ENCODE data around the gene SPTSSB.

SPTSSB gene

GRCh38 chr3:161337311-161337710 is 34.0 kb downstream of the SPTSSB start:
- DNase-seq: no peak

GRCh38 chr3:161336661-161337060 is 34.7 kb downstream of the SPTSSB start:
- no peak for DNase-seq

- no peak for DNase-seq
Measured at GRCh38 chr3:161333696-161334095, 37.6 kb downstream of the SPTSSB start.

GRCh38 chr3:161332792-161333191 is 38.5 kb downstream of the SPTSSB start:
- DNase-seq: no peak

GRCh38 chr3:161325059-161325458 is 46.3 kb downstream of the SPTSSB start:
- no peak for DNase-seq

- DNase-seq: no peak
Measured at GRCh38 chr3:161323926-161324621, 47.2 kb downstream of the SPTSSB start.

GRCh38 chr3:161322781-161323568 is 48.3 kb downstream of the SPTSSB start:
- DNase-seq: no peak

GRCh38 chr3:161320837-161321236 is 50.5 kb downstream of the SPTSSB start:
- DNase-seq: no peak

GRCh38 chr3:161319867-161320266 is 51.5 kb downstream of the SPTSSB start:
- no peak for DNase-seq

- no peak for DNase-seq
Measured at GRCh38 chr3:161317077-161317476, 54.2 kb downstream of the SPTSSB start.

- no peak for DNase-seq
Measured at GRCh38 chr3:161316006-161316689, 55.2 kb downstream of the SPTSSB start.

GRCh38 chr3:161314836-161315395 is 56.4 kb downstream of the SPTSSB start:
- DNase-seq: no peak

GRCh38 chr3:161310649-161311423 is 60.5 kb downstream of the SPTSSB start:
- no peak for DNase-seq

- peak; percentile 31 for DNase-seq
Measured at GRCh38 chr3:161305095-161305991, 66.0 kb downstream of the SPTSSB start.

GRCh38 chr3:161296814-161297213 is 74.5 kb downstream of the SPTSSB start:
- no peak for DNase-seq

GRCh38 chr3:161295325-161295724 is 76.0 kb downstream of the SPTSSB start:
- DNase-seq: no peak
